ENCODE results near the gene CCL17.

- TF ChIP-seq CTCF (conservative IDR thresholded peaks at IDR 0.05; ENCODE audit: low read length): no peak
- TF ChIP-seq EZH2phosphoT487 (IDR thresholded peaks at IDR 0.05; ENCODE audit: borderline replicate concordance, low read depth, low read length): no peak
Observed at GRCh38 chr16:57358086-57358420, 46.5 kb upstream of the CCL17 start.

Data from OCI-LY7 (cell line).